Activated naive CD4-positive, alpha-beta T cell treated with Interleukin-2 at 50 U/mL for 16 hours (primary cell): ENCODE data around the gene GRID1.

Experiments used
- DNase-seq: peaks from one replicate; pipeline ENCODE4 v3.0.0-alpha.2; 2020

The GRID1 gene

DNA sequence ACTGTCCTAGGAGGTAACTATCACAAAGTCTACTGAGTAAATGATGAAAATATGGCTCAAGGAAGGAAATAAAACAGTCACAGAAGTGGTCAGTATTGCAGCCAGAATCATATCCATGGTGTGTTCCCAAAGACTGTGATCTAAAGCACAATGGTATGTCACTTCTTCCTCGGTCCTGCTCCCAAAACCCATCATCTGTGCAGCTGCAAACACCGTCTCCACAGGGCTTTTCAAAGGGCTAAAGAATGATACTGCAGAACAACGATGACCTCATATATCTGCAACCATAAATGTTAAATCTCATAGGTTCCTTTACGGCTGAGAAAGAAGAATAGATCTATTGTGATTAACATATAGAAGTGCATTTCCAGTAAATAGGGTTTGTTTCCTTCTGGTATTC lies 465.0 kb downstream of the GRID1 start:
- DNase-seq, result no peak

GRCh38 chr10:85900487-85900886 lies 466.1 kb downstream of the GRID1 start:
- DNase-seq, result no peak

DNA sequence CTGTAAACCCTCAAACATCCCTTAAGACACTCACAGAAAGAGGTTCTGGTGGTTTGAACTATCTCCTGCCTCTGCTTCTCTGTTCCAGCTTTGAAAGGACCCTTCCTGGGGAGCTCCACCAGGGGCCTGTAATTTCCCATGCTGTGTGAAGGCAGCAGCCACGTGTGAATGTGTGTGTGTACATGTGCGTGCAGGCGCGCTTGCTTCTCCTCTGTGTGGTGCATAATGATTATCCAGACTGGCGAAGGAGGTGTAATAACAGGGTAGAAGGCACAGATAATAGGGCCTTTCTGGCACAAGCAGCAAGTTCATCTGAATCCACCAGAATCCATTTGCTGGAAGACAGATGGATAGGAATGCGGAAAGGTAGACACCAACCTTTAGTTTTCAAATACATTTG lies 466.5 kb downstream of the GRID1 start:
- DNase-seq, result no peak

DNA sequence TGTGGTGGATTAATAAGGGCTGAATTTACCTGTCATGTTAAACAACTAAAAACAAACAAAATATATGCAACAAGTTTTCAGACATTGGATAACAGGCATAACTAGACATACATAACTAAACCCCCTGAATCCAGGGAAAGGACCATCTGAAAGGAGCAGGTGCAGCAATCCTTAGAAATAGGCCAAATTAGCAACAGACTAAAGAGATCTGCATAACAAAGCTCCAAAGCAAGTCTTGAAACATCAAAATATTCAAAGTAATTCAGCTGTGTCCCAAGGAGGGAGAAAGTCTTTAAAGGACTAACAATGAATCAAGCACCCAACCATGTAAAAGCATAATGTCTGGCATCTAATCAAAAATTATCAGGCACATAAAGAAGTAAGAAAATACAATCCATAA lies 475.1 kb downstream of the GRID1 start:
- DNase-seq, result no peak

DNA sequence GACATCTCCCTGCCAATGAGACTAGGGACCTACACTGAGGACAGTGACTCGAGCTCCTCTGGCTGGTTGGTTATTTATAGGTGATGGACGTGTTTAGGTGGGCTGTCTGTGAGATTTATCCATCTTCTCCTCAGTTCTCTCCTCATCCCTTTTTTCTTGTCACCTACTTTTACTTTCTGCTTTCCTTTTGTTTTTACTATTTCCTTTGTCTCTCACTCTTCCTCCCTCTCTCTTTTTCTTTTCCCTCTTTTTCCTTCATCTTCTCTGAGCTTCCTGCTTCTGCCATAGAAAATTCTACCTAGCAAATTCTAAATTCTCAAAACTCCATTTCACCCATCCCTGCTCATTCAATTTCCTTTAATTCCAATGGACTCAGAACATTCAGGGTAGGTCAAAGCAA lies 478.0 kb downstream of the GRID1 start:
- no peak for DNase-seq

DNA sequence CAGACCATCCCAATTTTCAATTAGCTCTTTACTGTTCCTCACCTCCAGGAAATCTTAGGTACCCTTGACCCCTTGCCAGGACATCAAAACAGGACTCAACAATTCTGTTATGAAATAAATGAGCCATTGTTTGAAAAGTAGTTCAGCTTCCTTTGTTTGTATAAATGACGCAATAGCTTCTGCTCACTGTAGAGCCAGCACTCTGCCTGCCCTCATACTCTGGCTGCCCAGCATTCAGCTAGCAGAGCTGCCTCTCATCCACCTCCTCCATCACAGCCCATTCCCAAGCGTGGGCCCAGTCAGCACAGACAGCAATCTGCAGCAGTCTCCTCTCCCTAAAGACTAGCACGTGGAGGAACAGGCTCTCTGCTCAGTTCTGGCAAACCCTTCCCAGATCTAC lies 478.6 kb downstream of the GRID1 start:
- no peak for DNase-seq

- no peak for DNase-seq
These were observed 492.4 kb downstream of the GRID1 start for GRCh38 chr10:85874208-85874607.

DNA sequence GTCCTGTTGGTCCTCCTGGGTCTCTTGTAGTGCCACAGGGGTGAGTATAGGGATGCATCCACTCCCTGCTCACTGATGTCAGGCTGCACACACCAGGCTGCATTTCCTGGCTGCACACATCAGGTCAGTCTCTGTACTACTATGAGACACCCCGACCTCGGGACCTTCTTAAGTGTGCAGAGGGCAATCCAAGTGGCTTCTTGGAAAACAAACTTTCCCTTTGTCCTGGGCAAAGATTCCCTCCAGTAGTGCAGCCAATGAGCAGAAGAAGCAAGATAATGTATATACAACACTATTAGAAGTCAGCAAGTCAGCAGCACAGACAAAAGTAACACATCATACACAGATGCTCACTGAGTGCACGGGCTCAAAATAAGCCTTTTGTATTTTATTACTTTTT lies 493.5 kb downstream of the GRID1 start:
- DNase-seq, result no peak

DNA sequence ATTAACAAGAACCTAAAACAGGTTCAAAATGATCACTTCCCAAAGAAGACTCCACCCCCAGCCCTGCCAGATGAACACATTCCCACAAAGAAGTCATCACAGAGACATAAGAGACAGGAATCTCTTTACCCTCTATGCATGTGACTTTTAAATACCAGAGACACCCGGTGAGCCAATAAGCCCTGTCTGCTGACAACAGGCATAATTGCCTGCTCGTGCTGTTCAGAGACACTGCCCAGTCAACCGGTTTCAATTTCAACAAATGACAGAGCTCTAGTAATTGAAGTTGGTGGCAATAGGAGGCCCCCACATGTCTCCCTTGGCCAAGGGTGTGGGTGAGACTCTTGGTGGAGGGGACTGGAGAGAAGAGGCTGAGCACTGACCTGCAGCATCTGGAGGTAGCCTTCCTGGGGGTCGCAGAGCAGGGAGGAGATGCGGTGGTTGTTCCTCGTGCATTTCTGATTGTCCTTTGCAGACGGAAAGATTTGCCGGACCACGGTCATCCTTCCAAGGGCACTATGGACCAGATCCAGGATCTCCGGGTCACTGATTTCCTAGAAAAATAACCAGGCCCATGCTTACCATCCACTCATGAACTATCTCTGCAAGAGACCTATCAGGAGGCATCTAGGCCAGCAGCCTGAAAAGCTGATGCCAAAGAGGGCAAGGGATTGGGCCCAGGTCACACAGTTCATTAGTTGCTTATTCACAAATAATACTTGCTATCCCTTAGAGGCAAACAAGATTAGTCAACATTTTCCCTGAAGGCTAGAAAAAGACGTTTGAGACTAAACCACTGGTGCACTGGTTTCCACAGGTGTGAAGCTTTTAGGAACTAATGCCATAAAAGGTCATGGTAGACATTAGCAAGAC lies 497.7 kb downstream of the GRID1 start:
- no peak for DNase-seq

GRCh38 chr10:85864868-85865526 lies 501.6 kb downstream of the GRID1 start:
- DNase-seq, result no peak

DNA sequence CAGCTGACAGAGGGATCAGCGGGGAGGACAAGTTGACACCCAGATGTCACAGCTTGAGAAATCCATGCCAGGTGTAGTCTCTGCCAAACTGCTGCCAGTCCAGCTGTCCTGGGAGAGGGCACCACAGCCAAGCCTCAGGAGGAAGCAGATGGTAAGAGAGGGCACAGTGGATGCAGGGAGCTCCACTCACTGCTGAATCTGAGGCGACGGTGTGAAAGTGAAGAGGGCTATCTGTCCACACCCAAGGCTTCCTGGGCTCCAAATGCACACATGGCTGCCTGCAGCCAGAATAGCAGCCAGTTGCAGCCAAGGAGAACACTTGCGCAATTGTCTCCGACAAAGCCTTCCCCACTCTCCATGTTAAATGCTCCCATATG lies 502.4 kb downstream of the GRID1 start:
- no peak for DNase-seq

DNA sequence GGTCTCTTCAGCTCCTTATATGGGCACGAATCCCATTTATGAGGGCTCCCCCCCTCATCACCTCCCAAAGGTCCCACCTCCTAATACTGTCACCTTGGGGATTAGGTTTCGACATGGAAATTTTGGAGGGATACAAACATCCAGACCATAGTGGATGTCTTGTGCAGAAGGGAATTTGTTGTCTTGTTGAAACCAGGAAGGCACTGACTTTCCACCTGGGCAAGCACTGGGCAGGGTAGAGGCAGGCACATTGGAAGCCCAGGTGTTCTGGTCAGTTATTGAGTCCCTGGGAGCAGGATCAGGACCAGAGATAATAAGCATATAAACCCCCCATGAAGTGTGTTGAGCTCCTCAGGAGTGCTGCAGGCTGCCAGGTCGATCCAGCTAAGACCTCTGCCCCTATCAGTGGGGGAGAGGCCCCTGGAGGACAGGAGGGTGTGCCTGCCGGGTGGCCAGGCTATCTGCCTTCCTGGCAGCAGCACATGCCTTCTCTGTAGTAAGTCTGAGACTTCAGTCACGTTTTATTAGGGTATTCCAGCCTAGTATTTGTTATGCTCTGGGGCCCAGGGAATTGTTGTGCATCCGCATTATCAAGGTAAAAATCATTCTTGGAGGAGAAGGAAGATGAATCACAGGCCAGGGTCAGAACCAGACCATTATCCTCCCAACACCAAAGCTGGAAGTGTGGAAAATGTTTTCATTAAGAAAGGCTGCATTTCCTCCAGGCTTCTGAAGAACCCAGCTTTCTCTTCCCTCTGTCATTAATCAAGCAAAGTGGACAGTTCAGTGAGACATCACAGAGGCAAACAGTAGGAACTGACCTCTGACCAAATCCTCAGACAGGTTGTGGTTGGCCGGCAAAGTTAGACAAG lies 503.1 kb downstream of the GRID1 start:
- DNase-seq, result no peak

- DNase-seq, result no peak
These were observed 503.8 kb downstream of the GRID1 start for GRCh38 chr10:85862771-85863170.

DNA sequence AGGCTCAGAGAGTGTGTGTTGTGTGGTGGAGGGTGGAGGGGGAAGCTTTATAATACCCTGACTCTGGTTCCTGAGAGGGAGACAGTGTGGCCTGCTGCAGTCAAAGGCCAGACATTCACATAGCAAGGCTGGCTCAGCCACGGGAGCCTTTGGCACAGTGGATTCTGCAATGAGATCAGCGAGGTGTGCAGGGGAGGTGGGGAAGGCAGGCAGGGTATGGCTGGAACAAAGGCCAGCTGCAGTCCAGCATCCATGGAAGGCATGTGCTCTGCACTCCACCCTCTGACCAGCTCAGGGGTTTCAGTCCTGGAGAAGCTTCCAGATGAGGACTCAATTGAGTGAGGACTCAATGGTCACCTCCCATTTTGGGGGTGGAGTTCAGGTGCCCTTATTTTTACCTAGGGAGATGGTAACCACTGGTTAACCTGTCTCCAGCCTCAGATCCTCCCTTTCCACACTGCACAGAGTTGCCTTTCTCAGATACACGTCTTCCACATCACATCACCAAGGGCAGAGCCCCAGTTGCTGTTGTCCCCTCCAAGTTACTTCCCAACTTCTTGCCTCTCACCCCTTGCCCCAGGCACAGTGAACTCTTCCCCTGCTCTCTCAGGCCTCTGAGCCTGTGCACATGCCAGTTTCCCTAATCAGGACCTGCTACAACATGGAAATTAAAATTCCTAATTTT lies 504.9 kb downstream of the GRID1 start:
- no peak for DNase-seq

GRCh38 chr10:85859859-85860258 lies 506.7 kb downstream of the GRID1 start:
- DNase-seq, result no peak

DNA sequence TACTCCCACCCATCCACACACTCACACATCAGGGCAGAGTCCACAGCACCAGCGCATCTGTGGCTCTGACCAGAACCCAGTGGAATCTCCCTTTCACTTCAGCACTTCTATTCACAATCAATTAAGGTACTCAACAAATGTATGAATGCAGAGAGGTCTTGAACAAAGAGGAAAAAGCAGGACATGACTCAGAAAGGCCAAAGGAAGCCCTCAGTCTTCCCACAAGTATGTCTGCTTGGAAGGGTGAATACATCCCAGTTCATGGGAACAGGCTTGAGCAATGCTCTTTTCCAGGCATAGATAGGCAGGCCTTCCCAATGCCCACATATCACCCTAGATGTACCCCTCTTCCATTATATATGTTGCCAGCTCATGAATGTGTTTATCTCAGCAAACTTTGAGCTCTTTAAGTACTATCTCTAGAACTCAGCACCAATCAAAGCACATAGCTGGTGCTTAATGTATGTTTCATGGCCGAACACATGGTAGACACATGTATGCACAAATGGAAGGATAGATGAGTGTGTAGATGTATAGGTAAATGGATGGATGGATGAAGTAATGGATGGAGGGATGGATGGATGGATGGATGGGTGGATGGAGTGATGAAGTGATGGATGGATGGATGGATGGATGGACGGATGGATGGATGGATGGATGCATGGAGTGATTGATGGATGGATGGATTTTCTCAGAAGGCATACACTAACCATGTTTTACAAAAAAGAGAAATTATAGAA lies 507.6 kb downstream of the GRID1 start:
- no peak for DNase-seq

GRCh38 chr10:85857791-85858190 lies 508.8 kb downstream of the GRID1 start:
- no peak for DNase-seq

DNA sequence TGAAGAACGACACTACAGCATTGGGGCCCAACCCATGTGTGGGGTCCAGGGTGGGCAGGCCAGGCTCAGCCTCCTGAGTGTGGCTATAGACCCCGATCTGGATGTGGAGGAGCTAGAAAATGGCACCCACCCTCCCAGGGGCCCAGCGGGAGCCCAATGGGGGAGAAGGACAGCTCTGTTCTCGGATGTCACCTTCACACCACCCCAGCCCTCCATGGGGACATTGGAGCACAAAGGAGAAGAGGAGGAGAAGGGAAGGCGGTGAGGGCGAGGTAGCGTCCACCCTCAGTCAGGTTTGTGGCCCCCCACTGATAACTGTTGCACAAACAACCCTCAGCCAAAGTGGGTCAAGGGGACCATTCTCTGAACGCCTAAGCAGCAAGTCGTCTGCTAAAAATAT lies 509.3 kb downstream of the GRID1 start:
- no peak for DNase-seq

- DNase-seq, result no peak
These were observed 514.7 kb downstream of the GRID1 start for GRCh38 chr10:85851934-85852333.

GRCh38 chr10:85851325-85851724 lies 515.3 kb downstream of the GRID1 start:
- no peak for DNase-seq

GRCh38 chr10:85850736-85851135 lies 515.9 kb downstream of the GRID1 start:
- DNase-seq, result no peak

GRCh38 chr10:85849315-85849714 lies 517.3 kb downstream of the GRID1 start:
- DNase-seq, result no peak
